Activated CD8-positive, alpha-beta memory T cell treated with anti-CD3 and anti-CD28 coated beads for 48 hours (primary cell): ENCODE measurements around the gene SPTBN1.
"Not testable (repeated sequence)": the region's sequence is repeated elsewhere in the genome, so short reads cannot be mapped to it uniquely, and the experiment has no call there.

Source experiments
- DNase-seq, 3 experiments: peaks; one replicate each; pipeline ENCODE4 v3.0.0-alpha.2; 2020; ENCODE audit warnings: low read depth in 2 of 3, low spot score in 2 of 3

Gene SPTBN1

DNA sequence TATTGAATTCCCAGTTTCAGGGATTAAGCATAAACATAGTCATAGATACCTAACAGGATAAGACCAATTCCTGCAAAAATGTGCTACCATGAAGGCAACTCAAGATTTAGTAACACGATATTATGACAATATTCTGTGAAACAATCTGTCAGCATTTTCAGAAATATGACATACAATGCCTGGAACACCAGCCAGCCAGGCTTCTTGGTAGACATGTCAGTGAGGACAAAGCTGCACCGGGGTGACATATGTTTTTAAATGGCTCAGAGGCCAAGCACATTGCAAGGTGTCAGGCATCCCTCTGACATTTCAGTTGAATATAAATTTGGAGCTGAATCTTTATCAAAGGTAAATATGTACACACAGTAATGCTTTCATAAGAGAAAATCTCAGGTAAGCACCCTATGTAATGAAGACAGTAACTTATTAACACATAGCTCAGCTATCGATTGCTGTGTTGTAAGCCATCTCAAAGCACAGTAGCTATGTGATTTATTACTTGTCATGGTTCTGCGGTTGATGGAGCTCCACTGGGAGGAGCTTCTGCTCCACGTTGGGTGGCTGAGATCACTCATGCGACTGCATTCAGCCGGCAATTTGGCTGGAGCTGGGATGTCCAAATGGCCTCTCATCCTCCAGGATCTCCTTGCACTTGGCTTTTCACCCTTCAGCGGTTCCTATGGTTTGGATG is 235.5 kb downstream of the SPTBN1 start:
- no peak for DNase-seq

DNA sequence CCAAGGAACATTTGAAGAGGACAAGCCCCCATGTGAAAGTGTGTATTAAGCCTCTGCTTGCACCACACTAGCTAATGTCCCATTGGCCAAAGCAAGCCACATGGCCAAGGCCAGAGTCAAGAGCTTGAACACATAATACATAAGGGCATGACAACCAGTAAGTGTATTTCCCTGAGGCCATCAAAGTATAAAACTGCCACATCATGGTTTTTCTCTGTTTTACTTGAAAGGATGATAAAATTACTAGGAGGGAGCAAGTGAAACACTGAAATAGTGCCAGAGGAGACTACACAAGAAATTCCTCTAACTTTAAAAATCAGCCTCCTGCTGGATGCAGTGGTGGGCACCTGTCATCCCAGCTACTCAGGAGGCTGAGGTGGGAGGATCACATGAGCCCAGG is 236.4 kb downstream of the SPTBN1 start:
- no peak for DNase-seq

DNA sequence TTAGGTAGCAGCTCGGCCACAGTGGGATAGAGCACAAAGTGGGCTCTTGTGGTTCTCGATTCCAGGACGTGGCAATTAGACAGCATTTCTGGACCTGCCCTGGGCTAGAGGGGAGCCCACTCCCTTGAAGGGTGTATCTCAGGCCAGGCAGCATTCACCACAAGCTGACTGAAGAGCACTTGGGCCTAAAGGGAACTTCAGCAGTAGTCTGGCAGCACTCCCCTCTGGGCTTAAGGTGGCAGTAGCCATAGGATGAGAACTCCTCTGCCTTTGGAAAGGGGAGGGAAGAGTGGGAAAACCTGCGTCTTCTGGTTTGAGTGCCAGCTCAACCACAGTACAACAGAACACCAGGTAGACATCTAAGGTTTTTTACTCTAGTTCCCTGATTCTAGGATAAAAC is 239.3 kb downstream of the SPTBN1 start:
- DNase-seq, result no peak

DNA sequence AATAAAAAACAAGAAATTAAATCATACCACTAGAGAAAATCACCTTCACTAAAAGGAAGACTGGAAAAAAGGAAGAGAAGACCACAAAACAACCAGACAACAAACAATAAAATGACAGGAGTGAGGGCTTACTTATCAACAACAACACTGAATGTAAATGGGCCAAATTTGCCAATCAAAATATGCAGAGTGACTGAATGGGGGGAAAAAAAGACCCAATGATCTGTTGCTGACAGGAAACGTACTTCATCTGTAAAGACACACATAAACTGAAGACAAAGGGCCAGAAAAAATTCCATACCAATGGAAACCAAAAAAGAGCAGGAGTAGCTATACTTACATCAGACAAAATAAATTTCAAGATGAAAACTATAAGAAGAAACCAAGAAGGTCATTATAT is 241.8 kb downstream of the SPTBN1 start:
- DNase-seq, result no peak

DNA sequence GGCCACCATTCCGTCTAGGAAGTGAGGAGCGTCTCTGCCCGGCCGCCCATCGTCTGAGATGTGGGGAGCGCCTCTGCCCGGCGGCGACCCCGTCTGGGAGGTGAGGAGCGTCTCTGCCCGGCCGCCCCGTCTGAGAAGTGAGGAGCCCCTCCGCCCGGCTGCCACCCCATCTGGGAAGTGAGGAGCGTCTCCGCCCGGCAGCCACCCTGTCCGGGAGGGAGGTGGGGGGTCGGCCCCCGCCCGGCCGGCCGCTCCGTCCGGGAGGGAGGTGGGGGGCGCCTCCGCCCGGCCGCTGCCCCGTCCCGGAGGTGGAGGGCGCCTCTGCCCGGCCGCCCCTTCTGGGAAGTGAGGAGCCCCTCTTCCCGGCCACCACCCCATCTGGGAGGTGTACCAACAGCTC is 242.8 kb downstream of the SPTBN1 start:
- not testable (repeated sequence) for DNase-seq

DNA sequence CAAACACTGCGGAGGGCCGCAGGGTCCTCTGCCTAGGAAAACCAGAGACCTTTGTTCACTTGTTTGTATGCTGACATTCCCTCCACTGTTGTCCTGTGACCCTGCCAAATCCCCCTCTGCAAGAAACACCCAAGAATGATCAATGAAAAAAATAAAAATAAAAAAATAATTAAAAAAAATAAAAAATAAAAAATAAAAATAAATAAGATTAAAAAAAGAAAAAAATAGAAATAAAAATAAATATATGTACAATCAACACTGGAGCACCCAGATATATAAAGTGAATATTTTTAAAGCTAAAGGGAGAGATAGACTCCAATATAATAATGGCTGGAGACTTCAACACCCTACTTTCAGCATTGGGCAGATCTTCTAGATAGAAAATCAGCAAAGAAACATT is 243.5 kb downstream of the SPTBN1 start:
- no peak for DNase-seq

DNA sequence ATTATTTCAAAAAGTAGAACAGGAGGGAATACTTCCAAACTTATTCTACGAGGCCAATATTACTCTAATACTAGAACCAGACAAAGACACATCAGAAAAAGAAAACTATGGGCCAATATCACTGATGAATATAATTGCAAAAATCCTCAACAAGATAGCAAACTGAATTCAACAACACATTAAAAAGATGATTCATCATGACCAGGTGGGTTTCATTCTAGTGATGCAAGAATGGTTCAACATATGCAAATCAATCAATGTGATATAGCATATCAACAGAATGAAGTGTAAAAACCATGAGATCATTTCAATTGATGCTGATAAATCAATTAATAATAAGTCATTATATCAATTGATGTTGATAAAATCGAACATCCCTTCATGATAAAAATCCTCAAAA is 244.9 kb downstream of the SPTBN1 start:
- no peak for DNase-seq

DNA sequence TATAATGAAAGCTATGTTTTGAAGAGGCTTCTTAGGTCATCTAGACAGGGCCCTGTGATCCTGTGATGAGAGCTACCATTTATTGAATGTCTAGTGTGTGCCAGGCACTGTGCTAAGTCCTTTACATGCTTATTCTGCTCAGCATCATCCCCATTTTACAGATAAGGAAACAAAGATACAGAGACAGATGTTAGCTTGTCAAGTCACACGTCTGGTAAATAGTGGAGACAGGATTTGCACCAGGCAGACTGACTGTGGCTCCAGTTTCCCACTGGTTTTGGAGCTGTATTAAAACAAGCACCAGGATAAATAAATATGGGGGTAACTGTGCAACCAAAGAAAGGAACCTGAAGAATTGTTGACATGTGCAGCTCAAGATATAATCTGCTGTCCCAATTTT is 248.1 kb downstream of the SPTBN1 start:
- DNase-seq, result no peak

DNA sequence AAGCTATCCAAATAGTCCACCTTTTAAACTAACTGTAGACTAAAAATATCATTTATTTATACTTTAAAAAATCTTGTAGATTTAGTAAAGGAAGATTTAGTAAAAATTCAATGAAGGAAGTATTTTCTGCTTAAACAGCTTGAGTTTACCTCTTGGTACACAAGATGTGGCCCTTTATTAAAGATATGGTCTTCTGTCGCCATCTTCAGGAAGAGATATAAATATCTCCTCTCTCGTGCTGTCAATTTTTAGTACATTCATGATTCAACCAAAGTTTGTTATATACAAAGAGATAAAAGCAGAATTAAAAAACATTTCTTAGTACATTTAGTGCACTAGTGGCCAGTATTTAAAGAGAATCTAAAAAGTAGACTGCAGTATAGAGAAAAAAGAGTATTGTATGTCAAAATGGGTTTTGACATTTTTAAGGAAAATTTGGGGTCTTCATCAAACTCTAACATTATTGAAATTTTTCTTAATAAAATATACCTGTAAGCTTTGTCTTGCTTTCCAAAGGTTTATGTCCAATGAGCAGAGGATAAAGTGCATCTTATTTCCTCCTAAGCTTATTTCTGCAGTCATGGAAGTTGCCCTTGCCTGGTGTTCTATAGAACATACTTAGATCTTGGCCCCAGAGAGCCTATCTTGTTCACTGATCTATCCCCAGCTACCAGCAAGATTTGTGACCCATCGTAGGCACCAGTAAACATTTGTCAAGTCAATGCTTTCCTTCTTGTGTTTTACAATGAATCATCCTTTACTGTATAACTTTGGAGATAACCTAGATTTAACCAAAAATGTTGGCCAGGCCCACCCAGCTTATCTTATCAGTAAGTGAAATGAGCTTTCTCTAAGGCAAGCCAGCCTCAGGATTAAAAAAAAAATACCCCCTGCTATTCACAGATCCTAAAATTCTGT is 248.8 kb downstream of the SPTBN1 start:
- no peak for DNase-seq

DNA sequence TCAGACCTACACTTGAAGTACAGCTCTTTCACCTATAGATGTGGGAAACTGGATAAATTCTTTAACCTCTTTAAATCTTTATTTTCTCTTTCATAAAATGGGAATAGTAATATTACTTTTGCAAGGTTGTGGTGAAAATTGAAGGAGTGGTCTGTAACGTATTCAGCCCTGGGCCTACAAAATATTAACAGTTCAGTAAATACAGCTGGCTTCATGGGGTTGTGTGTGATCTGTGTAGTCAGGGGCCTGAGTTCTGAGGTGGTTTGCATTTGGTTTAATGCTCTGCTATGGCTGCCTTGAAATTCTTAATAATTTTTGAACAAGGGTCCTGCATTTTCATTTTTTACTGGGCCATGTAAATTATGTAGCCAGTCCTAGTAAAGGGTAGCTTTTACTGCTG is 250.5 kb downstream of the SPTBN1 start:
- DNase-seq, result no peak

DNA sequence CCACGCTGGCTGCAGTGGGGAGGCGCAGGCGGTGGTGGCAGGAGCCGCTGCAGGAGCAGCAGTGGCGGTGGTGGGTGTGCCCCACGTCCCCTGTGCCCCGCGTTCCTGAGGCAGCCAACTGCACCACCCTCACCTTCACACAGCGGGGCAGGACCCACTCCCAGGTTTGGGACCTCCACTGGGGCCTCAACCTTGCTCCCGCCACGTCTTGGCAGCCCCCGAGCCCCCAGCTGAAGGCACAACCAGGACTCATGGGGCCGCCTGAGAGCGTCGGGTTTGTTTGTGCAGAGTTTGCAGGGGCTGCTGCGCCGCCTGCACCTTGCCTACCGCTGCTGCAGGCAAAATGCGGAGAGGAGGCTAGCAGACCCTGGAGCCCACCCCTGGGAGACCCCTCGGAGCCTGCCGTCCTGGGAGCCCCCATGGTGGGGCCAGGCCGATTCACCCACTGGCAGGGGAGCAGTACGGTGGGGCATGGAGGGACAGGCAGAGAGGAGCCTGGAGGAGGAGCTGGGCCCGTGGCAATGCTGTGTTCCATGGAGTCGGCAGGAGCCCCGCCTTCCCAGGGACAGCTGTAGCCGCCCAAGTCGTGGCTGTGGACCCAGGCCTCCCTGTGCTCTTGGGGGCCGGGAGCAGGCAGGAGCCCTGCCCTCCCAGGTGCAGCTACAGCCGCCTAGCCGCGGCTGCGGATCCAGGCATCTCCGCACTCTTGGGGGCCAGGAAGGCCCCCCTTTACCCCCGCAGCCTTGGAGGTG is 252.6 kb downstream of the SPTBN1 start:
- DNase-seq, result no peak

DNA sequence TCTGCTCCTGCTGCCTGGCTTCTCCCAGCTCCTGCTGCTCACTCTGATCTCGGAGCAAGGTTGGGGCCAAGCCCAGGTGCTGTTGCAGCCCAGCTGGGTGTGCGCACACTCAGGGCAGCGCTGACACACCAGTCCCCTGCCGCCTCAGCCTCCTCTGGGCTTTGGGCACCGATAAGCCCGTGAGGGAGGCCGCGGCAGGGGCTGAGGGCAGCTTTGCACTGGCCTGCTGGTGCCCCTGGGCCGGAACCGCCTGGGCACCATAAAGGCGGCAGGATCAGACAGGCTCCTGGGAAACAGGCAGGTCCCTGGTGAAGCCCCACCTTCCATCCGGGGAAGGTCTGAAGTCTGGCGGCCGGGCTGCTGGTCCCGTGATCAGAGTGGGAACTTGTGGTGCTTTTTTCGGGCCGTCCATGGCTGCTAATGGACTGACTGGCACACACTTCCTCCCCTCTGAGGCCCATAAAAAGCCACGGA is 253.2 kb downstream of the SPTBN1 start:
- DNase-seq, result no peak

DNA sequence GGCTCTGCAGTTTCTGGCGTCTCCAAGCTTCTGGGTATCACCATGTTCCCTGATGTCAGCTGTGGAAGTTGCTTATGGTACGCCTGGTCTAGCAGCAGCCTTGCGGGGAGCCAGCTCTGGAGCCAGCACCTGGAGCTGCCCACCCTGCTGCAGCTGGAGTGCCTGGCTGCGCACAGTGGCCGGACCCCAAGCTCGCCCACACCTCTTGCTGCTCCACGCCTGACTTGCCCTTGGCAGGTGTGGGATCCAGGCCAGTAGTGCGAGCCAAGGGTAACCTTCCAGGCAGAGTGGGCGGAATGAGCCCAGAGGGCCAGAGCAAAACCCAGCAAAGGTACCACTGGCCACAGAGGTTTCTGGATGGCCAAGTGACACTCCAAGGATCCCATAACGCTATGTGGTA is 254.1 kb downstream of the SPTBN1 start:
- DNase-seq, result no peak

DNA sequence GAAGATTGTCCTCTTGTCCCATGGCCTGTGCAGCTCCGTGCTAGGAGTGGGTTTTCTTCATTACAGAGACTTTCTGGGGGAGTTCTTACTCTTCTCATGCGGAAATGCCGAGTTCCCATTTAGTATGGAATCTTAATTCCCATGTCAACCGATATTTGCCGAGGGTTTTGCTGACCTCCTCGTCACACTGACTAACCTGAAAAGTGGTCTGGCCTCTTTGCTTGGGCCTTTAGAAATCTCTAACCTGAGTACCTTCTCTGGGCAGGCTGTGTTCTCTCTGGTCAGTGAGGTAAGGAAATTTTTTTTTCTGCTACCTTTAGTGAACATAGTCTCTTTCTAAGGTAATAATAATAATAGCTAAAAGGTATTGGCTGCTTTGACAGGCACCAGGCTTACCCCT is 256.4 kb downstream of the SPTBN1 start:
- DNase-seq, result no peak

DNA sequence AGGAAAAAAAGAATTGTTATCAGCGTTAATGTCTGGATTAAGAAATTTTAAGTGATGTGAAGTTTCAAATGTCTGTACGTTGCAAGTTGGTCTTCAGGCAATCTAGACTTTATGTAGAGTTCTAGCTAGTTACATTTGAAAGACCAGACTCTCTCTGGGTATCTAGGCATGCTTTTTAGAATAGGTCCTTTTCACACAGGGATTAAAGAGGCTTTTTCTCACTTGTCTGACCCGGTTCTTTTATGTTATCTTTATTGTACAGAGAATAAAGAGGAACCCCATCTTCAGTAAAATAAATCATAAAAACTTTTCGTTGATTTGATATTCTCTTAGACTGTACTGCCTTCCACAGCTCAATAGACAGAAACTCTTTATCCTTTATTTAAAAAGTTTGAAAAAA is 258.9 kb downstream of the SPTBN1 start:
- DNase-seq, result no peak

DNA sequence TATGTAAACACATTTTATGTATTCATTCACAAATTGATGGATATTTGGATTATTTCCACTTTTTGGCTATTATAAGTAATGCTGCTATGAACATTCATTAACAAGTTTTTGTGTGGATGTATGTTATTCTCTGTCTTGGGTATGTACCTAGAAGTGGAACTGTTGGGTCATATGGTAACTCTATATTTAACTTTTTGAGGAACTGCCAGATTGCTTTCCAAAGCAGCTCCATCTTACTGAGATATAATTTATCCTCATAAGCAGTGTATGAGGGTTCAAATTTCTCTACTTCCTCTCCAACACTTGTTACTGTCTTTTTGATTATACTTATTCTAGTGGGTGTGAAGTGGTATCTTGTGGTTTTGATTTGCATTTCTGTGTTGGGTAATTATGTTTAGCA is 260.2 kb downstream of the SPTBN1 start:
- no peak for DNase-seq

DNA sequence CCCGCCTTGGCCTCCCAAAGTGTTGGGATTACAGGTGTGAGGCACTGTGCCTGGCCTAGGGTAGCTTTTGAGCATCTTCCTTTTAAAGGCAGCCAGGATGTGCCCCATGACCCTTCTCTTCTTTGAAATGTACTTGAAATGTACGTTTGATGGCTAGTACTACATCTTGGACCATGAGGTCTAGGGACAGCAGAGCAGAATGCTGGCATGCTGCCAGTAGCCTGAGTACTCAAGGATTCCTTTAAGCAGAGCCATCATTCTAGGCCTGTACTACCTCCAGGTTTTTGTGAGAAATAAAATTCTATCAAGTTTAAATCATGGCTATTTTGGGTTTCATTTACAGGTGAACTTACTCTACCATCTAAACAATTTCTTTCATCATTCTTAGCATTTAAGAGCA is 264.4 kb downstream of the SPTBN1 start:
- no peak for DNase-seq
